Neural progenitor cell (in vitro differentiated cells): Measurements from ENCODE around the gene FMNL2. TPM values are rescaled to one million over a fixed set of nuclear protein-coding genes. Genes with fewer than 3 reads are reported as not detected.
"Not testable (repeated sequence)": the region's sequence is repeated elsewhere in the genome, so short reads cannot be mapped to it uniquely, and the experiment has no call there.

Experiments used
- DNase-seq: peaks from one replicate; pipeline ENCODE4 v3.0.0-alpha.2; 2016; ENCODE audit warnings: low spot score
- H2AFZ ChIP-seq: fragments of 200-600 bp; sonication (generic); replicated peaks from 2 replicates; pipeline ENCODE4 v1.6.1; 2016; ENCODE audit warnings: antibody characterized with exemption
- H3F3A ChIP-seq: fragments of 200-600 bp; sonication (generic); 2 replicates; pipeline ENCODE4 v1.6.1; 2016; ENCODE audit warnings: antibody characterized with exemption, low read depth
- H3K27ac ChIP-seq: fragments of 200-600 bp; sonication (generic); 2 replicates; pipeline ENCODE4 v1.5.1; 2016; ENCODE audit warnings: mild to moderate bottlenecking
- H3K27me3 ChIP-seq: fragments of 200-600 bp; sonication (generic); 2 replicates; pipeline ENCODE4 v1.6.1; 2016; ENCODE audit warnings: mild to moderate bottlenecking, moderate library complexity
- H3K36me3 ChIP-seq: fragments of 200-600 bp; sonication (generic); 2 replicates; pipeline ENCODE4 v1.5.1; 2016
- H3K4me1 ChIP-seq: fragments of 200-600 bp; sonication (generic); 2 replicates; pipeline ENCODE4 v1.6.1; 2016; ENCODE audit warnings: mixed run types
- H3K4me2 ChIP-seq: fragments of 200-600 bp; sonication (generic); 2 replicates; pipeline ENCODE4 v1.6.1; 2016
- H3K4me3 ChIP-seq: fragments of 200-600 bp; sonication (generic); 2 replicates; pipeline ENCODE4 v1.5.1; 2016
- H3K79me2 ChIP-seq: fragments of 200-600 bp; sonication (generic); 2 replicates; pipeline ENCODE4 v1.6.1; 2016; ENCODE audit warnings: low read depth
- H3K9ac ChIP-seq: fragments of 200-600 bp; sonication (generic); 2 replicates; pipeline ENCODE4 v1.6.1; 2016
- H3K9me3 ChIP-seq: fragments of 200-600 bp; sonication (generic); 2 replicates; pipeline ENCODE4 v1.5.1; 2016; ENCODE audit warnings: low read depth
- H4K20me1 ChIP-seq: fragments of 200-600 bp; sonication (generic); 2 replicates; pipeline ENCODE4 v1.6.1; 2016; ENCODE audit warnings: low read depth
- H3K27ac Mint-ChIP-seq: 3 replicates; pipeline ENCODE4 v1.8.0; 2021; ENCODE audit warnings: mixed read lengths
- H3K27me3 Mint-ChIP-seq: 2 replicates; pipeline ENCODE4 v1.8.0; 2022; ENCODE audit warnings: low read depth, mild to moderate bottlenecking, inconsistent platforms, moderate library complexity, mixed read lengths; ENCODE audit not compliant: insufficient read depth
- H3K36me3 Mint-ChIP-seq: 3 replicates; pipeline ENCODE4 v1.8.0; 2021; ENCODE audit warnings: mixed read lengths
- H3K4me1 Mint-ChIP-seq: 3 replicates; pipeline ENCODE4 v1.8.0; 2021; ENCODE audit warnings: mixed read lengths
- H3K4me3 Mint-ChIP-seq: 3 replicates; pipeline ENCODE4 v1.8.0; 2021; ENCODE audit warnings: mild to moderate bottlenecking, moderate library complexity, mixed read lengths
- H3K9me3 Mint-ChIP-seq: 3 replicates; pipeline ENCODE4 v1.8.0; 2020; ENCODE audit warnings: mixed read lengths
- CTCF ChIP-seq: fragments of 200-600 bp; sonication (generic); IDR thresholded peaks from 2 replicates; pipeline ENCODE4 v1.5.1; 2017; ENCODE audit warnings: antibody characterized with exemption, mild to moderate bottlenecking
- EZH2 ChIP-seq: fragments of 200-600 bp; sonication (generic); IDR thresholded peaks from 2 replicates; pipeline ENCODE4 v1.6.1; 2017; ENCODE audit warnings: antibody characterized with exemption, mild to moderate bottlenecking, moderate library complexity
- EZH2phosphoT487 ChIP-seq: fragments of 200-600 bp; sonication (generic); IDR thresholded peaks from 2 replicates; pipeline ENCODE4 v1.6.1; 2017; ENCODE audit warnings: antibody characterized with exemption
- total RNA-seq: library from RNA; depleted of rRNA; stranded (reverse); fragments of >200 nt; gene quantifications from 2 replicates; pipeline ENCODE4 v1.2.3, GENCODE V29; 2015; ENCODE audit warnings: low replicate concordance

FMNL2 gene
- total RNA-seq, 1 donor from 2014 or later: 99.7 TPM

DNA sequence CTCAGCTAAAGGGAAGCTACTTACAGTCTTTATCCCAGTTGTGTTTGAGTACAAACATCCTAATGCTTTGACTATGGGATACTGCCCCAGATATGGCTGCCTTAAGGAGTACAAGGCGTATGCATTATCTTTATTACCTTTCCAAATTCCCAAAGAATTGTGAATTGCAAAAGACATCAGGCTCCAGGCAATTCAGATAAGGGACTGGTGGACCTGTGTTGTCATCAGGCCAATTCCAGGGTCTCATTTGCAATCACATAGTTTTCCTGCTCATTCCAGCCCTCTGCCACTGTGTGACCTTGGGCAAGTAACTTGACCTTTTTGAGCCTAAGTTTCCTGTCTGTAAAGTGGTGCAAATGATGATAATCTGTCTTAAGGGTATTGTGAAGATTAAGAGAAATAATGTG lies 137.5 kb downstream of the FMNL2 start:
- H3K9me3 ChIP-seq: no peaks in the 10 kb centered on the region
- peaks cover 33% of the 10 kb centered on the region for H3K4me1 ChIP-seq
- H4K20me1 ChIP-seq: peaks cover 87% of the 10 kb centered on the region
- H3K27me3 Mint-ChIP-seq: peaks cover 3% of the 10 kb centered on the region
- TF ChIP-seq EZH2 (no peak), EZH2phosphoT487 (no peak), CTCF (no peak)
- no peak overlapping the region for H3K4me2 ChIP-seq
- peaks cover 1% of the 10 kb centered on the region for H3K36me3 Mint-ChIP-seq
- H3K79me2 ChIP-seq: peaks cover 100% of the 10 kb centered on the region
- no peaks in the 10 kb centered on the region for H3K36me3 ChIP-seq
- no peaks in the 10 kb centered on the region for H3K27me3 ChIP-seq
- no peak for DNase-seq
- no peak overlapping the region for H3K9ac ChIP-seq
- H3K4me3 ChIP-seq: no peak overlapping the region
- no peak overlapping the region for H3K27ac Mint-ChIP-seq
- H3K4me1 Mint-ChIP-seq: peaks cover 32% of the 10 kb centered on the region
- H3K9me3 Mint-ChIP-seq: no peaks in the 10 kb centered on the region
- no peak overlapping the region for H2AFZ ChIP-seq
- H3F3A ChIP-seq: no peaks in the 10 kb centered on the region
- H3K27ac ChIP-seq: no peak overlapping the region
- no peak overlapping the region for H3K4me3 Mint-ChIP-seq

GRCh38 chr2:152473151-152473857 lies 138.3 kb downstream of the FMNL2 start:
- H3K27me3 Mint-ChIP-seq: peaks cover 4% of the 10 kb centered on the region
- no peak overlapping the region for H3K4me3 Mint-ChIP-seq
- H3K4me1 Mint-ChIP-seq: peaks cover 25% of the 10 kb centered on the region
- Histone ChIP-seq H3K4me2 (no peak overlapping the region), H3K4me1 (peaks cover 25% of the 10 kb centered on the region), H3K27me3 (no peaks in the 10 kb centered on the region), H3K79me2 (peaks cover 98% of the 10 kb centered on the region), H3K9me3 (no peaks in the 10 kb centered on the region), H3F3A (no peaks in the 10 kb centered on the region), H2AFZ (no peak overlapping the region), H3K9ac (no peak overlapping the region), H3K36me3 (no peaks in the 10 kb centered on the region), H3K27ac (no peak overlapping the region), H4K20me1 (peaks cover 84% of the 10 kb centered on the region), H3K4me3 (no peak overlapping the region)
- peaks cover 1% of the 10 kb centered on the region for H3K36me3 Mint-ChIP-seq
- no peaks in the 10 kb centered on the region for H3K9me3 Mint-ChIP-seq
- no peak for DNase-seq
- H3K27ac Mint-ChIP-seq: no peak overlapping the region
- TF ChIP-seq EZH2phosphoT487: no peak
- TF ChIP-seq EZH2: no peak
- TF ChIP-seq CTCF: no peak

DNA sequence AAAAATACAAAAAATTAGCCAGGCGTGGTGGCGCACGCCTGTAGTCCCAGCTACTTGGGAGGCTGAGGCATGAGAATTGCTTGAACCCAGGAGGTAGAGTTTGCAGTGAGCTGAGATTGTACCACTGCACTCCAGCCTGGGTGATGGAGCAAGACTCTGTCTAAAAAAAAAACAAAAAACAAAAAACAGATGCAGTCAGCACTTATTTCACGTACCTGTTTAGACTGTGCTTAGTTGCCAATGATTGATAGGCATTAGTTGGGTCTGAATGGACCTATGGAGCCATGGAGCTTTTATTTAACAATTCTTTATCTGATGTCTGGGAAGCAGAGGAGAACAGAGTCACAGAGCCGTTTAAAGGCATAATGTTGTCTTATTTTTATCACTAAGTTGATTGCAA lies 139.5 kb downstream of the FMNL2 start:
- H3K36me3 ChIP-seq, H3K27ac Mint-ChIP-seq, H3K27me3 Mint-ChIP-seq, H3K9ac ChIP-seq, H3K9me3 Mint-ChIP-seq, H3K36me3 Mint-ChIP-seq, H3K4me3 Mint-ChIP-seq, H2AFZ ChIP-seq, H3K27me3 ChIP-seq, H3F3A ChIP-seq, H3K9me3 ChIP-seq, H3K4me3 ChIP-seq, H3K4me2 ChIP-seq, DNase-seq, H3K27ac ChIP-seq: not testable (repeated sequence)
- peaks cover 18% of the 10 kb centered on the region for H3K4me1 Mint-ChIP-seq
- Histone ChIP-seq H4K20me1 (peaks cover 77% of the 10 kb centered on the region), H3K79me2 (peaks cover 98% of the 10 kb centered on the region), H3K4me1 (peaks cover 12% of the 10 kb centered on the region)

- Mint-ChIP-seq H3K27me3 (peaks cover 8% of the 10 kb centered on the region), H3K4me3 (no peak overlapping the region), H3K9me3 (no peaks in the 10 kb centered on the region), H3K4me1 (peaks cover 12% of the 10 kb centered on the region), H3K27ac (no peak overlapping the region), H3K36me3 (peaks cover 2% of the 10 kb centered on the region)
- Histone ChIP-seq H3K9ac (no peak overlapping the region), H3F3A (no peaks in the 10 kb centered on the region), H3K4me3 (no peak overlapping the region), H3K9me3 (no peaks in the 10 kb centered on the region), H2AFZ (no peak overlapping the region), H3K4me2 (no peak overlapping the region), H3K27ac (no peak overlapping the region), H4K20me1 (peaks cover 71% of the 10 kb centered on the region), H3K36me3 (no peaks in the 10 kb centered on the region), H3K27me3 (no peaks in the 10 kb centered on the region), H3K79me2 (peaks cover 88% of the 10 kb centered on the region), H3K4me1 (peaks cover 8% of the 10 kb centered on the region)
- no peak for TF ChIP-seq EZH2
- TF ChIP-seq CTCF: no peak
- TF ChIP-seq EZH2phosphoT487: no peak
- no peak for DNase-seq
These were observed 141.0 kb downstream of the FMNL2 start for GRCh38 chr2:152475982-152476381.
